ENCODE measurements around the gene NEK10.

Gene NEK10

DNA sequence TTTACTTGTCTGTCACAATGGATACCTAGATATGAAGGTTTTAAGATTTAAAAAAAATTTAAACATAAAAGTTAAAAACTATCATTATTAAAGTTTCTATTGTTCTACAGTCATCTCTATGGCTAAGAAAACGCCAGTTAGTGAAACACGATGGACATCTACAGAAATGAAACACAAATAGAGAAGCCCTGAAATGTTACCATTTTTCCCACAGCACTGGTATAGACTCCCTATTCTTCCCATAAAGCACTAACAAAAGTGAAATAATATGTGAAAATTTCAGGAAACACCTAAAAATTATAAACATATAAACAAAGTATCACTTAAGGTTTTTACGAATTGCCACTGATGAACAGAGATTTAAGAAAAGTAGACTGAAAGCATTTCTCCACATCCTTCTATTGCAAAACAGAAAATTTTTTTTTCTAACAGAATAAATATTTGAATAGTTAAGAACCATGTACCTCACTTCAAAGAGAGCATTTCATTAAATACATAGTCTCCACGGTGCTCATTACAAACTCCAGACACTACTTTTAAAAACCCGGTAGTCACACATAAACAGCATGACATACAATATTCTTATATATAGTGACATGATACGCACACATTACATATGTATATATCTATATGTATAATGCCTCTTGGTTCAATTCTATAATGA is 7.1 kb upstream of the NEK10 start:
- TF ChIP-seq, protein P1, sequence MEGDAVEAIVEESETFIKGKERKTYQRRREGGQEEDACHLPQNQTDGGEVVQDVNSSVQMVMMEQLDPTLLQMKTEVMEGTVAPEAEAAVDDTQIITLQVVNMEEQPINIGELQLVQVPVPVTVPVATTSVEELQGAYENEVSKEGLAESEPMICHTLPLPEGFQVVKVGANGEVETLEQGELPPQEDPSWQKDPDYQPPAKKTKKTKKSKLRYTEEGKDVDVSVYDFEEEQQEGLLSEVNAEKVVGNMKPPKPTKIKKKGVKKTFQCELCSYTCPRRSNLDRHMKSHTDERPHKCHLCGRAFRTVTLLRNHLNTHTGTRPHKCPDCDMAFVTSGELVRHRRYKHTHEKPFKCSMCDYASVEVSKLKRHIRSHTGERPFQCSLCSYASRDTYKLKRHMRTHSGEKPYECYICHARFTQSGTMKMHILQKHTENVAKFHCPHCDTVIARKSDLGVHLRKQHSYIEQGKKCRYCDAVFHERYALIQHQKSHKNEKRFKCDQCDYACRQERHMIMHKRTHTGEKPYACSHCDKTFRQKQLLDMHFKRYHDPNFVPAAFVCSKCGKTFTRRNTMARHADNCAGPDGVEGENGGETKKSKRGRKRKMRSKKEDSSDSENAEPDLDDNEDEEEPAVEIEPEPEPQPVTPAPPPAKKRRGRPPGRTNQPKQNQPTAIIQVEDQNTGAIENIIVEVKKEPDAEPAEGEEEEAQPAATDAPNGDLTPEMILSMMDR (IDR thresholded peaks at IDR 0.05) = no peak
- Histone ChIP-seq H3K9me3 (no peaks in the 10 kb centered on the region), H3K4me1 (ENCODE audit: control insufficient read depth in 1 of 2, insufficient read depth in 1 of 2, low read depth in 1 of 2, low read length in 1 of 2) (no peaks in the 10 kb centered on the region), H3K27ac (no peak overlapping the region), H3K4me3 (ENCODE audit: low read depth in 1 of 2, low read length in 1 of 2) (no peak overlapping the region), H3K36me3 (no peaks in the 10 kb centered on the region), H3K27me3 (no peaks in the 10 kb centered on the region)

DNA sequence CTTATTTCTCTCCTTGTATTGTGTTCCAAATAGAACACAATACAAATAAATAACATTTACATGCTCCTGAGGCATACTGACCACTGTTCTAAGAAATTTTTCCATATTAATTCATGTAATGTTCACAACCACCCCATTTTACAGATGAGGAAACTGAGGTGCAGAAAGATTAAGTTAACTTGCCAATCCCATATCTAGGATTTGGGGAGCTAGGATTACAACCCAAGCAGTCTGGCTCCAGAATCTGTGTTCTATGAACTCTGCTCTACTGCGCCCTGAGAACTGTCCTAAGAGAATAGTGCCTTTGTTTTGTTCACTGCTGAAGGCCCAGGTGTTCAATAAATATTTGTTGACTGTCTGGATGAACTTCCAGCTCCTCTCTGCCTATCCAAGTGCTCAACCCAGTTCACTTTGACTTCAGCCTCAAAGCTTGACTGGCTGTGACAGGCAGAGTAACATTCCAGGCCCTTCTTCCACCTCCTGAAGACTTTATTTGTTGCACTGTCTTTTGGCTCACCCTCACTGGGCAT is 3.1 kb downstream of the NEK10 start:
- Histone ChIP-seq H3K4me1 (ENCODE audit: control insufficient read depth in 1 of 2, insufficient read depth in 1 of 2, low read depth in 1 of 2, low read length in 1 of 2) (peaks cover 11% of the 10 kb centered on the region in 2 experiments), H3K27me3 (peaks cover 24% of the 10 kb centered on the region), H3K4me3 (ENCODE audit: low read depth in 1 of 2, low read length in 1 of 2) (no peak overlapping the region), H3K27ac (no peak overlapping the region), H3K36me3 (no peaks in the 10 kb centered on the region), H3K9me3 (no peaks in the 10 kb centered on the region)
- TF ChIP-seq, protein P1 (IDR thresholded peaks at IDR 0.05) = no peak

DNA sequence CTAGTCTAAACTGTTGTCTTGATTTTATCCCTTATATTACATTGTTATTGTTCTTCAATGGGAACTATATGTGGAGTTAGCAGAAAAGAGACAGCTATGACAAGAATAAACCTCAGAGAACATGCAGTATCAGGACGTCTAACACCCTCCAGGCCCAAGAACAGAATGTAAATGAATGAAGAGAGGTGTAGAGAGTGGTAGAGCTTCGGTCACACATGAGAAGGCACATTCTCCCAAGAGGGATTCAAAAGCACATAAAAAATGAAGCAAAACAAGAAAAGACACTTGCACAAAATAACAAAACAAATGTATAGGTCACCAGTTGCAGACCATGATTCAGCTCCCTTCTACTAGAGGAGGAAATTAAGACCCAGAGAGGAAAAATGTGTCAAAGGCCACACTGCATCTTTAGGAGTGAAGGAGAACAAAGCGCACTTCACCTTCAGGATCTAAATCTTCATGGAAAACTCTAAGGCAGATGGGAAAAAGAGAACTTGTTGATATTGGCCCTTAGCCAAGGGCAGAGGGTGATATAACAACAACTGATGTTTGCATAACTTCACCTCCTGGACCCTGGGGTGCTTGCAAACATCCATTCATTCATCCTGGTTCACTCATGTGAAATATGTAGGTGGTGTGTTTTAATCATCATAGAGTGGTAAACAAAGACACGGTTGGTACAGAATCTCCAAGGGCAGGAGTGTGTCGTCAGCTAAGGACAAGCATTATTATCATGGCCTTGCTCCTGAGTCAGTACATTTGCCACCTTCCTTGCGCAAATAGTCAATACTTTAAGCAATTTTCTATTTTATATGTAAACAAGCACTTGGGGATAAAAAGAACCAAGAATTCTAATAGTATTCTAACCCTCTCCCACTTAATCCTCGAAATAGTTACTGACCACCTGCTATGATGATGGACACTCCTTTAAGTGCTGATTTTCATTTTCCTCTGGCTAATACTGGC is 8.8 kb downstream of the NEK10 start:
- Histone ChIP-seq H3K27me3 (no peaks in the 10 kb centered on the region), H3K4me3 (ENCODE audit: low read depth in 1 of 2, low read length in 1 of 2) (no peak overlapping the region), H3K9me3 (no peaks in the 10 kb centered on the region), H3K4me1 (ENCODE audit: control insufficient read depth in 1 of 2, insufficient read depth in 1 of 2, low read depth in 1 of 2, low read length in 1 of 2) (peaks cover 0 to 11% of the 10 kb centered on the region in 2 experiments), H3K27ac (no peak overlapping the region), H3K36me3 (no peaks in the 10 kb centered on the region)
- TF ChIP-seq, protein P1 (IDR thresholded peaks at IDR 0.05) = no peak

DNA sequence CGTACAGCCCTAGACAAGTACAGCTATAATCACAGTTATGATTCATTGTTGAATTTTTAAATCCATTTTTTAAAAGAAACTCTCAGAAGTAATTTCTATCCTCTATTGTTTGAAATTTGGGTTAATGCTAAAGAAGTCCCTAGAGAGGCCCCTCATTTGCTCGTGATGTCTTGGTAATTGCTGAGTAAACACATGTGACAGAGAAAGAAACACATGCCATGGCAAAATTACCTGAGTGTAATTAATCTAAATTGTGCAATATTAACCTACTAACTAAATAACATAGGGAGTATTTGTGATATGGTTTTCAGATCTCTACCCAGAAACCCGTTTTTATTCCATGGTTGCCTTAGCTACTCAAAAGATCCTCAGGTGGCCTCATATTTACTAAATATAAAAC is 10.8 kb downstream of the NEK10 start:
- TF ChIP-seq, protein P1 (IDR thresholded peaks at IDR 0.05) = no peak
- Histone ChIP-seq H3K36me3 (no peaks in the 10 kb centered on the region), H3K4me1 (ENCODE audit: control insufficient read depth in 1 of 2, insufficient read depth in 1 of 2, low read depth in 1 of 2, low read length in 1 of 2) (peaks cover 0 to 11% of the 10 kb centered on the region in 2 experiments), H3K27ac (no peak overlapping the region), H3K4me3 (ENCODE audit: low read depth in 1 of 2, low read length in 1 of 2) (no peak overlapping the region), H3K27me3 (no peaks in the 10 kb centered on the region), H3K9me3 (no peaks in the 10 kb centered on the region)

DNA sequence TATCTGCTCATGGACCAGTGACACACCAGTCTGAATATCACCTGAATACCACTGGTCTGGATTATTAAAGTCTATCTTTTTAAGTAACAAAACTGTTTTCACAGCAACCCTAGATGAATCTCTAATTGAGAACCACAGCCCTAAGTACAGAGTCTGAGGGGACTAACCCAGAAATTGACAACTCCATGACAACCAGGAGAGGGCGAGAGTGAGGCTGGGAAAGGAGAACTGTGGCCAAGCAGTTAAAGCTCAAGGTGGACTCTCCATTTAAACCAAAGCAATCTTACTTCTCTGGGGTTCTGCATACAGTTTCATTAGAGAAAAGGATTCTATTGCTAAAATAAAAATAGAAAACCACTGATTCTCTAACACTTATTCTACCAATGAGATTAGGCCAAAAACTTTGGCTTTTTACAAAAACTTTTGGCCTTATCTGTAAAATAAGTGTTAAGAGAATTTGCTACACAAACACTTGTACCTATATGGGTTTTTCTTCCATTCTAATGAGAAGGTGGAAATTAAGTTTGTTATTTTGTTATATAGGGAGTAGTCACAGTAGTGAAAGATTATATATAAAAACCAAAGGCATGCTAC is 11.4 kb downstream of the NEK10 start:
- H3K4me3 ChIP-seq (ENCODE audit: low read depth in 1 of 2, low read length in 1 of 2) = no peak overlapping the region
- H3K27ac ChIP-seq = no peak overlapping the region
- no peaks in the 10 kb centered on the region for H3K9me3 ChIP-seq
- no peaks in the 10 kb centered on the region for H3K36me3 ChIP-seq
- TF ChIP-seq, protein P1 (IDR thresholded peaks at IDR 0.05) = no peak
- peaks cover 0 to 11% of the 10 kb centered on the region in 2 experiments for H3K4me1 ChIP-seq (ENCODE audit: control insufficient read depth in 1 of 2, insufficient read depth in 1 of 2, low read depth in 1 of 2, low read length in 1 of 2)
- H3K27me3 ChIP-seq = no peaks in the 10 kb centered on the region
